CD14-positive monocyte (primary cell): ENCODE data around the gene ABCB1. TPM values are rescaled to one million over a fixed set of nuclear protein-coding genes. Genes with fewer than 3 reads are reported as not detected.

Experiments used
- DNase-seq, 3 donors: peaks; one replicate each; pipeline ENCODE4 v3.0.0-alpha.2; 2011 to 2022
- H2AFZ ChIP-seq: 2 replicates; pipeline ENCODE4 v1.6.0; 2012; ENCODE audit warnings: mild to moderate bottlenecking, low read depth, low read length, inconsistent platforms; ENCODE audit not compliant: insufficient read depth, poor library complexity, severe bottlenecking
- H3K27ac ChIP-seq, 2 donors: 1 replicate in 1 of 2; 2 replicates in 1 of 2; pipeline ENCODE4 v1.5.1; 2012 to 2013; ENCODE audit warnings: low read length in 2 of 2, control low read depth in 1 of 2, inconsistent platforms in 1 of 2, low read depth in 1 of 2, mild to moderate bottlenecking in 1 of 2
- H3K27me3 ChIP-seq, 2 donors: one replicate each; pipeline versions ENCODE4 v1.6.0 to v1.6.1; 2011 to 2013; ENCODE audit warnings: low read length in 2 of 2; ENCODE audit not compliant: control insufficient read depth in 2 of 2, insufficient read depth in 2 of 2
- H3K36me3 ChIP-seq, 2 donors: replicated peaks in 1 of 2; 1 replicate in 1 of 2; 2 replicates in 1 of 2; pipeline versions ENCODE4 v1.5.1 to v1.6.1; 2012 to 2013; ENCODE audit warnings: low read length in 2 of 2, control low read depth in 1 of 2, inconsistent platforms in 1 of 2, mild to moderate bottlenecking in 1 of 2; ENCODE audit not compliant: insufficient read depth in 2 of 2, control insufficient read depth in 1 of 2
- H3K4me1 ChIP-seq, 2 donors: 1 replicate in 1 of 2; 2 replicates in 1 of 2; pipeline versions ENCODE4 v1.5.1 to v1.6.1; 2012 to 2013; ENCODE audit warnings: low read length in 2 of 2, control low read depth in 1 of 2, inconsistent platforms in 1 of 2, mild to moderate bottlenecking in 1 of 2, moderate library complexity in 1 of 2; ENCODE audit not compliant: insufficient read depth in 2 of 2, control insufficient read depth in 1 of 2
- H3K4me2 ChIP-seq: replicated peaks from 2 replicates; pipeline ENCODE3; 2012; ENCODE audit warnings: low read length, moderate library complexity, mild to moderate bottlenecking; ENCODE audit not compliant: poor library complexity, severe bottlenecking; ENCODE audit errors: extremely low read depth
- H3K4me3 ChIP-seq, 3 experiments: fragments of 200-600 bp in 1 of 3; sonication (generic) in 1 of 3; replicated peaks in 1 of 3; 1 replicate in 2 of 3; 2 replicates in 1 of 3; pipeline ENCODE4 v1.5.1; 2011 to 2013; ENCODE audit warnings: low read length in 3 of 3, mild to moderate bottlenecking in 3 of 3, control low read depth in 2 of 3, low read depth in 2 of 3, inconsistent platforms in 1 of 3, moderate library complexity in 1 of 3
- H3K79me2 ChIP-seq: 2 replicates; pipeline ENCODE4 v1.6.0; 2012; ENCODE audit warnings: mild to moderate bottlenecking, control low read depth, inconsistent platforms, low read length, moderate library complexity; ENCODE audit not compliant: insufficient read depth
- H3K9ac ChIP-seq: 2 replicates; pipeline ENCODE4 v1.6.0; 2017; ENCODE audit warnings: low read length, mild to moderate bottlenecking; ENCODE audit not compliant: insufficient read depth, poor library complexity, severe bottlenecking
- H3K9me3 ChIP-seq, 2 donors: replicated peaks in 1 of 2; 1 replicate in 1 of 2; 2 replicates in 1 of 2; pipeline versions ENCODE4 v1.5.1 to v1.6.1; 2012 to 2013; ENCODE audit warnings: low read length in 2 of 2, control low read depth in 1 of 2; ENCODE audit not compliant: control insufficient read depth in 1 of 2, insufficient read depth in 1 of 2
- H4K20me1 ChIP-seq: 2 replicates; pipeline ENCODE4 v1.6.0; 2012; ENCODE audit warnings: mild to moderate bottlenecking, low read length, control low read depth, moderate library complexity; ENCODE audit not compliant: insufficient read depth
- H3K27ac Mint-ChIP-seq, 7 donors: one replicate each; pipeline ENCODE4 v1.8.0; 2020; ENCODE audit warnings: mild to moderate bottlenecking in 7 of 7, mixed read lengths in 7 of 7, moderate library complexity in 6 of 7, inconsistent platforms in 2 of 7
- H3K27me3 Mint-ChIP-seq, 3 donors: one replicate each; pipeline ENCODE4 v1.8.0; 2021 to 2022; ENCODE audit warnings: low read depth in 3 of 3, mild to moderate bottlenecking in 3 of 3, mixed read lengths in 3 of 3, moderate library complexity in 3 of 3, inconsistent platforms in 1 of 3
- H3K36me3 Mint-ChIP-seq, 2 donors: one replicate each; pipeline ENCODE4 v1.8.0; 2020; ENCODE audit warnings: mixed read lengths in 2 of 2, inconsistent platforms in 1 of 2, mild to moderate bottlenecking in 1 of 2
- H3K4me1 Mint-ChIP-seq: one replicate; pipeline ENCODE4 v1.8.0; 2020; ENCODE audit warnings: mild to moderate bottlenecking, mixed read lengths
- H3K4me3 Mint-ChIP-seq, 2 donors: one replicate each; pipeline ENCODE4 v1.8.0; 2020; ENCODE audit warnings: mild to moderate bottlenecking in 2 of 2, mixed read lengths in 2 of 2, moderate library complexity in 1 of 2
- H3K9me3 Mint-ChIP-seq, 7 donors: one replicate each; pipeline ENCODE4 v1.8.0; 2020 to 2022; ENCODE audit warnings: mixed read lengths in 7 of 7, mild to moderate bottlenecking in 6 of 7, moderate library complexity in 6 of 7, inconsistent platforms in 2 of 7
- CTCF ChIP-seq: fragments of 200-600 bp; IDR thresholded peaks from one replicate; pipeline ENCODE4 v1.8.0; 2022; ENCODE audit warnings: antibody characterized with exemption, mild to moderate bottlenecking
- WGBS: methylation state at CpG from one replicate; pipeline ENCODE4 v1.1.5; 2013; ENCODE audit warnings: missing lambda C conversion rate; ENCODE audit not compliant: insufficient coverage; 5-methylcytosine and 5-hydroxymethylcytosine counted together
- intact Hi-C, 2 donors: fragments of 100-400 bp; cut with micrococcal nuclease; formaldehyde crosslinking; loops; one replicate each; pipeline versions ENCODE4 v1.15.0 to v1.15.1; 2023
- polyA plus RNA-seq, 3 donors: library from polyadenylated mRNA; depleted of rRNA in 1 of 3; unstranded in 2 of 3; stranded (reverse) in 1 of 3; fragments of 300-500 nt in 2 of 3; fragments of >200 nt in 1 of 3; fragmentation: Illumina TruSeq in 2 of 3; gene quantifications; 1 replicate in 2 of 3; 2 replicates in 1 of 3; pipeline ENCODE4 v1.2.3, GENCODE V29; 2012 to 2021

The ABCB1 gene
- polyA plus RNA-seq, 3 donors = 0.24 TPM; not detected in 2

- Histone ChIP-seq H3K4me3 (peak overlapping the region; percentile 35 to 72 (median 50)), H3K4me2 (peak overlapping the region; percentile 78), H2AFZ (peak overlapping the region; percentile 82), H3K79me2 (no peaks in the 10 kb centered on the region), H3K9me3 (no peaks in the 10 kb centered on the region), H3K4me1 (peaks cover 26 to 31% of the 10 kb centered on the region in 2 donors), H3K27me3 (peaks cover 4 to 11% of the 10 kb centered on the region in 2 donors), H3K27ac (peak overlapping the region; percentile 18 to 78), H4K20me1 (no peaks in the 10 kb centered on the region), H3K9ac (peak overlapping the region; percentile 55), H3K36me3 (no peaks in the 10 kb centered on the region)
- H3K27ac Mint-ChIP-seq = peak overlapping the region in 6 of 7 donors; percentile 76 to 93 (median 86)
- no peaks in the 10 kb centered on the region for H3K36me3 Mint-ChIP-seq
- WGBS = 0% methylated on average over 7 of the region's 14 CpGs
- peak; percentile 72 to 91 (median 75) for DNase-seq
- intact Hi-C loops = no loop called here
- H3K4me1 Mint-ChIP-seq = peaks cover 27% of the 10 kb centered on the region
- H3K9me3 Mint-ChIP-seq = no peaks in the 10 kb centered on the region
- peak overlapping the region; percentile 72 to 86 for H3K4me3 Mint-ChIP-seq
- TF ChIP-seq CTCF = no peak
- H3K27me3 Mint-ChIP-seq = peaks cover 6 to 17% (median 12%) of the 10 kb centered on the region in 3 donors
Observed at GRCh38 chr7:87474533-87475358, 125.9 kb downstream of the ABCB1 start.

- 0% methylated on average over 1 of the region's 2 CpGs for WGBS
- peak in 1 of 3 donors; percentile 53 for DNase-seq
- no peak overlapping the region for H3K4me3 Mint-ChIP-seq
- no peak for TF ChIP-seq CTCF
- H3K9me3 Mint-ChIP-seq = no peaks in the 10 kb centered on the region
- H3K9me3 ChIP-seq = no peaks in the 10 kb centered on the region
- H3K4me3 ChIP-seq = peak overlapping the region in 1 of 3 experiments; percentile 72
- no peaks in the 10 kb centered on the region for H4K20me1 ChIP-seq
- no peaks in the 10 kb centered on the region for H3K79me2 ChIP-seq
- peaks cover 6 to 17% (median 12%) of the 10 kb centered on the region in 3 donors for H3K27me3 Mint-ChIP-seq
- H3K4me1 ChIP-seq = peaks cover 26 to 31% of the 10 kb centered on the region in 2 donors
- H3K9ac ChIP-seq = no peak overlapping the region
- peak overlapping the region in 1 of 7 donors; percentile 54 for H3K27ac Mint-ChIP-seq
- peak overlapping the region in 1 of 2 donors; percentile 78 for H3K27ac ChIP-seq
- no peaks in the 10 kb centered on the region for H3K36me3 ChIP-seq
- intact Hi-C loops = no loop called here
- H3K27me3 ChIP-seq = peaks cover 4 to 11% of the 10 kb centered on the region in 2 donors
- H3K36me3 Mint-ChIP-seq = no peaks in the 10 kb centered on the region
- H2AFZ ChIP-seq = no peak overlapping the region
- peak overlapping the region; percentile 78 for H3K4me2 ChIP-seq
- peaks cover 29% of the 10 kb centered on the region for H3K4me1 Mint-ChIP-seq
Observed at GRCh38 chr7:87473986-87474385, 126.7 kb downstream of the ABCB1 start.
